HepG2 (cell line): ENCODE measurements around the gene PIGK. TPM values are rescaled to one million over a fixed set of nuclear protein-coding genes. Genes with fewer than 3 reads are reported as not detected.

Experiments
- ATAC-seq: fragments of 200-7000 bp; cut with Tn5 transposase; 3 replicates; pipeline ENCODE4 v1.9.1; 2020; ENCODE audit warnings: mild to moderate bottlenecking, moderate library complexity
- BruUV-seq: library from RNA; stranded (reverse); fragments of 400-500 nt; replicated peaks from 2 replicates; lab custom pipeline; 2021; lab: Mats Ljungman, UMichigan
- CTCF ChIA-PET: fragments of 300-600 bp; formaldehyde crosslinking; extraction: SDS; loops from one replicate; lab custom pipeline; 2021; ENCODE audit warnings: low total read pairs, inconsistent platforms, low intra/inter-chr PET ratio; lab: Yijun Ruan, JAX
- POLR2A ChIA-PET: fragments of 350-600 bp; sonication (Branson Sonifier 250); formaldehyde crosslinking; loops from one replicate; lab custom pipeline; 2020; ENCODE audit warnings: antibody characterized with exemption, inconsistent platforms; lab: Yijun Ruan, JAX
- DNase-seq: peaks from one replicate; pipeline ENCODE4 v3.0.0-alpha.2; 2015; ENCODE audit warnings: low spot score
- FAIRE-seq: peaks from 3 replicates; lab custom pipeline; 2011; peaks lifted over from hg19 to GRCh38; lab: Jason Lieb, UNC
- H2AFZ ChIP-seq: one replicate; pipeline ENCODE4 v1.6.1; 2011; ENCODE audit warnings: low read length, inconsistent platforms
- H3K27ac ChIP-seq: fragments of 300-600 bp; 3 replicates; pipeline ENCODE4 v1.8.0; 2011; ENCODE audit warnings: mixed run types, mild to moderate bottlenecking, mixed read lengths, low read length, inconsistent platforms; ENCODE audit not compliant: insufficient read depth; ENCODE audit errors: extremely low read length
- H3K27me3 ChIP-seq, 2 experiments: fragments of 200-600 bp in 1 of 2; 2 replicates in 1 of 2; 3 replicates in 1 of 2; pipeline versions ENCODE4 v1.6.0 to v1.8.0; 2011; ENCODE audit warnings: low read length in 2 of 2, mild to moderate bottlenecking in 2 of 2, moderate library complexity in 2 of 2, inconsistent platforms in 1 of 2; ENCODE audit not compliant: insufficient read depth in 2 of 2, control insufficient read depth in 1 of 2
- H3K36me3 ChIP-seq, 2 experiments: fragments of 200-600 bp in 1 of 2; replicated peaks in 1 of 2; 2 replicates in 1 of 2; 3 replicates in 1 of 2; pipeline versions ENCODE4 v1.5.1 to v1.8.0; 2011; ENCODE audit warnings: low read length in 2 of 2, inconsistent platforms in 1 of 2; ENCODE audit not compliant: insufficient read depth in 2 of 2, control insufficient read depth in 1 of 2
- H3K4me1 ChIP-seq: 2 replicates; pipeline ENCODE4 v1.5.1; 2012; ENCODE audit warnings: low read length, inconsistent platforms; ENCODE audit not compliant: insufficient read depth
- H3K4me2 ChIP-seq: 2 replicates; pipeline ENCODE4 v1.6.0; 2011; ENCODE audit warnings: low read depth, low read length, inconsistent platforms
- H3K4me3 ChIP-seq, 3 experiments: fragments of 200-600 bp in 1 of 3; sonication (generic), shearing (Covaris generic) in 1 of 3; replicated peaks in 1 of 3; 2 replicates each; pipeline ENCODE4 v1.5.1; 2011 to 2016; ENCODE audit warnings: low read length in 3 of 3, inconsistent platforms in 2 of 3, low read depth in 2 of 3, mild to moderate bottlenecking in 2 of 3, control low read depth in 1 of 3, mixed read lengths in 1 of 3; ENCODE audit not compliant: insufficient read depth in 1 of 3
- H3K79me2 ChIP-seq: one replicate; pipeline ENCODE4 v1.6.1; 2011; ENCODE audit warnings: low read length, inconsistent platforms; ENCODE audit not compliant: insufficient read depth
- H3K9ac ChIP-seq: 2 replicates; pipeline ENCODE4 v1.6.0; 2011; ENCODE audit warnings: mild to moderate bottlenecking, low read depth, low read length, inconsistent platforms; ENCODE audit not compliant: insufficient read depth
- H3K9me3 ChIP-seq: 2 replicates; pipeline ENCODE4 v1.5.1; 2012; ENCODE audit warnings: mild to moderate bottlenecking, low read length
- H4K20me1 ChIP-seq: 2 replicates; pipeline ENCODE4 v1.6.0; 2011; ENCODE audit warnings: inconsistent platforms, mild to moderate bottlenecking, low read length, moderate library complexity; ENCODE audit not compliant: insufficient read depth
- ADNP ChIP-seq: sonication (generic); formaldehyde crosslinking; IDR thresholded peaks from 2 replicates; pipeline ENCODE4 v1.4.0; 2020; ENCODE audit warnings: missing genetic modification reagents
- ERF ChIP-seq: IDR thresholded peaks from 2 replicates; pipeline ENCODE4 v1.6.1; 2018; ENCODE audit warnings: missing biosample characterization, missing genetic modification reagents
- HNF4G ChIP-seq, 2 experiments: sonication (generic) in 1 of 2; formaldehyde crosslinking in 1 of 2; IDR thresholded peaks; 2 replicates each; pipeline versions ENCODE4 v1.4.0 to v1.6.1; 2011 to 2020; ENCODE audit warnings: borderline replicate concordance in 2 of 2, low read depth in 2 of 2, mild to moderate bottlenecking in 2 of 2, low read length in 1 of 2, missing genetic modification reagents in 1 of 2, moderate library complexity in 1 of 2
- SOX13 ChIP-seq, 3 experiments: fragments of 450-650 bp in 1 of 3; sonication (generic) in 1 of 3; formaldehyde crosslinking in 1 of 3; IDR thresholded peaks in 2 of 3; conservative IDR thresholded peaks in 1 of 3; 2 replicates each; pipeline versions ENCODE4 v1.5.0 to v1.6.1; 2016 to 2020; ENCODE audit warnings: antibody characterized with exemption in 1 of 3, mild to moderate bottlenecking in 1 of 3, missing compliant biosample characterization in 1 of 3, missing genetic modification reagents in 1 of 3, moderate library complexity in 1 of 3
- ZC3H4 ChIP-seq: sonication (generic); formaldehyde crosslinking; IDR thresholded peaks from 2 replicates; pipeline ENCODE4 v1.4.0; 2020; ENCODE audit warnings: missing genetic modification reagents, borderline replicate concordance
- ZNF605 ChIP-seq: sonication (generic); formaldehyde crosslinking; IDR thresholded peaks from 2 replicates; pipeline ENCODE4 v1.8.0; 2022; ENCODE audit warnings: mild to moderate bottlenecking, missing genetic modification reagents
- ZNF609 ChIP-seq: sonication (generic); formaldehyde crosslinking; IDR thresholded peaks from 2 replicates; pipeline ENCODE4 v1.4.0; 2020; ENCODE audit warnings: mild to moderate bottlenecking, missing genetic modification reagents, borderline replicate concordance
- ZNF878 ChIP-seq: sonication (generic); formaldehyde crosslinking; IDR thresholded peaks from 2 replicates; pipeline ENCODE4 v1.8.1; 2023; ENCODE audit warnings: mild to moderate bottlenecking, missing genetic modification reagents, moderate library complexity
- WGBS: methylation state at CpG from one replicate; pipeline ENCODE4 v1.1.6; 2017; ENCODE audit warnings: low lambda C conversion rate; 5-methylcytosine and 5-hydroxymethylcytosine counted together
- in situ Hi-C: cut with HindIII; loops from 2 replicates; pipeline ENCODE4 v1.10.0; 2017; ENCODE audit warnings: low pct_unique_long_range_greater_than_20kb; ENCODE audit not compliant: extremely low pct_ligation_motif_present
- intact Hi-C: fragments of 100-400 bp; cut with micrococcal nuclease; formaldehyde crosslinking; loops from one replicate; pipeline ENCODE4 v1.10.0; 2022; ENCODE audit not compliant: unreplicated experiment
- polyA plus RNA-seq, 8 experiments: library from polyadenylated mRNA; depleted of rRNA in 3 of 8; stranded (reverse) in 7 of 8; unstranded in 1 of 8; fragments of >200 nt; fragmentation: Illumina TruSeq in 4 of 8; extraction: Trizol in 4 of 8; gene quantifications; 2 replicates each; pipeline versions ENCODE4 v1.2.1 to v1.2.3, GENCODE V29; 2011 to 2016; ENCODE audit warnings: low read depth in 4 of 8, missing spikeins in 1 of 8, mixed read lengths in 1 of 8; ENCODE audit not compliant: insufficient read depth in 1 of 8
- total RNA-seq, 5 experiments: library from RNA; depleted of rRNA; stranded (reverse); fragments of >200 nt; fragmentation: Illumina TruSeq; extraction: Trizol; gene quantifications; 2 replicates each; pipeline ENCODE4 v1.2.3, GENCODE V29; 2016; ENCODE audit warnings: low read depth in 1 of 5
- TF ChIP-seq, protein P1 (sequence below): sonication (generic); formaldehyde crosslinking; IDR thresholded peaks from 2 replicates; pipeline ENCODE4 v1.4.0; 2020; ENCODE audit warnings: mild to moderate bottlenecking, missing genetic modification reagents
- TF ChIP-seq, protein P2 (sequence below): sonication (generic); formaldehyde crosslinking; IDR thresholded peaks from 2 replicates; pipeline ENCODE4 v1.4.0; 2020; ENCODE audit warnings: missing genetic modification reagents, mild to moderate bottlenecking, borderline replicate concordance

The PIGK gene
- total and polyA plus RNA-seq, 2 of the 13 experiments (the other 11 are each of a cell fraction or from before 2014, with no cell fraction given): 14.7 to 38.5 TPM

DNA sequence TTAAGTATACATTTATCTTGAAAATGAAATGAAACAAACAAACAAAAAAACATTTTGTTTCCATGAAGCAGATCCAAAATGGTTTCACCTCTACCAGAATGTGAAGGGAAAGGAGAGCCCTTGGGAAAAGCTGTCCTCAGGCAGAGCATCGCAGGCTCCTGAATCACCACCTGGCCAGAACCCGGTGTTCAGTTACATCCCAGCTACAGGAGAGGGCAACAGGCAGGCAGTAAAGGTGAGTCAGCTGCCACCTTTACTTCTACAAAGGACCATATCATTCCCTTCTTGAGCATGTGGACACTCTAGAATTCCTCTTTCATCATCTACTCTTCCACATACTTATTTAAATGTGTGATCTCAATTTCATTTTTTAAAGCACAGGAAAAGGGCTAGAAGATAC lies 151.2 kb downstream of the PIGK start:
- Histone ChIP-seq H3K79me2 (no peaks in the 10 kb centered on the region), H3K9me3 (no peaks in the 10 kb centered on the region), H3K9ac (no peak overlapping the region), H3K4me1 (no peaks in the 10 kb centered on the region), H3K4me2 (no peak overlapping the region), H3K27ac (no peak overlapping the region), H4K20me1 (no peaks in the 10 kb centered on the region), H3K27me3 (no peaks in the 10 kb centered on the region), H3K36me3 (no peaks in the 10 kb centered on the region), H3K4me3 (no peak overlapping the region), H2AFZ (no peak overlapping the region)
- ChIA-PET POLR2A (no interaction called here), CTCF (no interaction called here)
- ATAC-seq (no peak), FAIRE-seq (no peak), DNase-seq (no peak)
- in situ Hi-C loops (no loop called here), intact Hi-C loops (no loop called here)
- BruUV-seq: no TSS peak
- no peak for TF ChIP-seq ZNF609 (CRISPR knock-in tag)
- no peak for TF ChIP-seq ERF
- TF ChIP-seq, protein P1, sequence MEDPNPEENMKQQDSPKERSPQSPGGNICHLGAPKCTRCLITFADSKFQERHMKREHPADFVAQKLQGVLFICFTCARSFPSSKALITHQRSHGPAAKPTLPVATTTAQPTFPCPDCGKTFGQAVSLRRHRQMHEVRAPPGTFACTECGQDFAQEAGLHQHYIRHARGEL (CRISPR knock-in tag): no peak
- no peak for TF ChIP-seq ADNP (CRISPR knock-in tag)
- no peak for TF ChIP-seq HNF4G (IDR thresholded peaks at IDR 0.05; ENCODE audit: borderline replicate concordance, low read depth, low read length)
- TF ChIP-seq HNF4G (CRISPR knock-in tag; IDR thresholded peaks at IDR 0.05; ENCODE audit: borderline replicate concordance, low read depth): no peak
- TF ChIP-seq ZNF878 (CRISPR knock-in tag): no peak
- no peak for TF ChIP-seq ZNF605
- TF ChIP-seq, protein P2, sequence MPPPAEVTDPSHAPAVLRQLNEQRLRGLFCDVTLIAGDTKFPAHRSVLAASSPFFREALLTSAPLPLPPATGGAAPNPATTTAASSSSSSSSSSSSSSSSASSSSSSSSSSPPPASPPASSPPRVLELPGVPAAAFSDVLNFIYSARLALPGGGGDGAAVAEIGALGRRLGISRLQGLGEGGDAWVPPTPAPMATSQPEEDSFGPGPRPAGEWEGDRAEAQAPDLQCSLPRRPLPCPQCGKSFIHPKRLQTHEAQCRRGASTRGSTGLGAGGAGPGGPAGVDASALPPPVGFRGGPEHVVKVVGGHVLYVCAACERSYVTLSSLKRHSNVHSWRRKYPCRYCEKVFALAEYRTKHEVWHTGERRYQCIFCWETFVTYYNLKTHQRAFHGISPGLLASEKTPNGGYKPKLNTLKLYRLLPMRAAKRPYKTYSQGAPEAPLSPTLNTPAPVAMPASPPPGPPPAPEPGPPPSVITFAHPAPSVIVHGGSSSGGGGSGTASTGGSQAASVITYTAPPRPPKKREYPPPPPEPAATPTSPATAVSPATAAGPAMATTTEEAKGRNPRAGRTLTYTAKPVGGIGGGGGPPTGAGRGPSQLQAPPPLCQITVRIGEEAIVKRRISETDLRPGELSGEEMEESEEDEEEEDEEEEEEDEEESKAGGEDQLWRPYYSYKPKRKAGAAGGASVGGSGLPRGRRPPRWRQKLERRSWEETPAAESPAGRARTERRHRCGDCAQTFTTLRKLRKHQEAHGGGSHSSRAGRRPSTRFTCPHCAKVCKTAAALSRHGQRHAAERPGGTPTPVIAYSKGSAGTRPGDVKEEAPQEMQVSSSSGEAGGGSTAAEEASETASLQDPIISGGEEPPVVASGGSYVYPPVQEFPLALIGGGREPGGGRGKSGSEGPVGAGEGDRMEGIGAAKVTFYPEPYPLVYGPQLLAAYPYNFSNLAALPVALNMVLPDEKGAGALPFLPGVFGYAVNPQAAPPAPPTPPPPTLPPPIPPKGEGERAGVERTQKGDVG (CRISPR knock-in tag): no peak
- TF ChIP-seq ZC3H4: no peak
- TF ChIP-seq SOX13 (IDR thresholded peaks at IDR 0.05): no peak
- TF ChIP-seq SOX13 (CRISPR knock-in tag; conservative IDR thresholded peaks at IDR 0.05 in 1 of 2, IDR thresholded peaks at IDR 0.05 in 1 of 2): no peak
- WGBS: 41% methylated on average over 2 of the region's 2 CpGs
